CD4-positive, alpha-beta T cell treated with Interleukin-21 for 1 hour (primary cell): Measurements from ENCODE around the gene TPM1.
A peak's percentile ranks its signal among the peaks of the same experiment; 100 is the strongest.

Source experiments
- DNase-seq: peaks from one replicate; pipeline ENCODE4 v3.0.0-alpha.2; 2020

The TPM1 gene

GRCh38 chr15:63043335-63044076 is 959 bp downstream of the TPM1 start:
- DNase-seq = no peak

- DNase-seq = no peak
Measured at GRCh38 chr15:63044077-63044644, 1.6 kb downstream of the TPM1 start.

GRCh38 chr15:63044645-63045464 is 2.3 kb downstream of the TPM1 start:
- DNase-seq = no peak

GRCh38 chr15:63045465-63045840 is 2.9 kb downstream of the TPM1 start:
- DNase-seq = no peak

GRCh38 chr15:63045879-63046278 is 3.3 kb downstream of the TPM1 start:
- DNase-seq = no peak

GRCh38 chr15:63046917-63047760 is 4.6 kb downstream of the TPM1 start:
- no peak for DNase-seq

- no peak for DNase-seq
Measured at GRCh38 chr15:63047792-63048114, 5.2 kb downstream of the TPM1 start.

GRCh38 chr15:63048115-63048775 is 5.7 kb downstream of the TPM1 start:
- peak; percentile 86 for DNase-seq

- DNase-seq = peak; percentile 30
Measured at GRCh38 chr15:63048776-63049665, 6.5 kb downstream of the TPM1 start.

GRCh38 chr15:63049783-63050371 is 7.3 kb downstream of the TPM1 start:
- no peak for DNase-seq

- no peak for DNase-seq
Measured at GRCh38 chr15:63050731-63051155, 8.2 kb downstream of the TPM1 start.

- DNase-seq = no peak
Measured at GRCh38 chr15:63051156-63052066, 8.9 kb downstream of the TPM1 start.

- no peak for DNase-seq
Measured at GRCh38 chr15:63052077-63052841, 9.7 kb downstream of the TPM1 start.

GRCh38 chr15:63052961-63053698 is 10.6 kb downstream of the TPM1 start:
- DNase-seq = no peak

- DNase-seq = no peak
Measured at GRCh38 chr15:63054281-63054683, 11.7 kb downstream of the TPM1 start.

GRCh38 chr15:63054985-63055384 is 12.4 kb downstream of the TPM1 start:
- DNase-seq = no peak

GRCh38 chr15:63056829-63057228 is 14.3 kb downstream of the TPM1 start:
- no peak for DNase-seq
